D721Med (cell line): ENCODE data around the gene BMPER.

ENCODE experiments used
- DNase-seq: peaks from one replicate; pipeline ENCODE4 v3.0.0; 2011; ENCODE audit warnings: low spot score; ENCODE audit not compliant: insufficient read length
- FAIRE-seq: peaks from 2 replicates; lab custom pipeline; 2011; peaks lifted over from hg19 to GRCh38; lab: Jason Lieb, UNC
- TF ChIP-seq, protein P1 (sequence below): IDR thresholded peaks from 2 replicates; pipeline ENCODE4 v1.5.1; 2012; ENCODE audit warnings: mild to moderate bottlenecking, control low read depth; ENCODE audit not compliant: insufficient read depth; ENCODE audit errors: missing control alignments

The BMPER gene

DNA sequence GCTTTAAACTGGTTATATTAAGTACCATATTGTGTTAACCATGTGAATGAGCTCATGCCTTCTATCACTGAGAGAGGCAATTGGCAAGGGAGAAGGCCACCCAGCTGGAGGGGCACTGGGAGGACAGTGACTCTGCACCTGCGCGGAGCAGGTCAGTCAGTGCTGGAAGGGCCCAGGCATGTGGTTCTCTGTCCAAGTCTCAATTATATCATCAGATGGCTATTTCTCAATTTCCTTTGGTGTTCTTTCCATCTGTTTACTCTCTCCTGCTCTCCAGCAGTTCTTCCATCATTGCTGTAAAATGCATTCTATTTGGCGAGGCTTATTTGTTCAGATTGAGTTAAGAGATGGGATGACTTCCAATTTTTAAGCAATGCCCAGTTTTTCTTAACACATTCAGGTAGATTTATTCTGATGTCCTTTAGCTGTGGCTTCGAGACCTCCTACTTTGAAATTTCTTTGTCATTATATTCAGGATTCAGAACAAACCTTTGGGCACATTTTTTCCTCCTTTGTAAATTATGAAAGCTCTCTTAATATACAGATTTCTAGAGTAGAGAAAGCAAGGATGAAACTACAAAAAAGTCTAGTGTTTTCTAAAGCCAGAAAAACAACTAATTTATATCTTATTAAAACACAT lies 159.3 kb downstream of the BMPER start:
- FAIRE-seq (no peak), DNase-seq (no peak)
- TF ChIP-seq, protein P1, sequence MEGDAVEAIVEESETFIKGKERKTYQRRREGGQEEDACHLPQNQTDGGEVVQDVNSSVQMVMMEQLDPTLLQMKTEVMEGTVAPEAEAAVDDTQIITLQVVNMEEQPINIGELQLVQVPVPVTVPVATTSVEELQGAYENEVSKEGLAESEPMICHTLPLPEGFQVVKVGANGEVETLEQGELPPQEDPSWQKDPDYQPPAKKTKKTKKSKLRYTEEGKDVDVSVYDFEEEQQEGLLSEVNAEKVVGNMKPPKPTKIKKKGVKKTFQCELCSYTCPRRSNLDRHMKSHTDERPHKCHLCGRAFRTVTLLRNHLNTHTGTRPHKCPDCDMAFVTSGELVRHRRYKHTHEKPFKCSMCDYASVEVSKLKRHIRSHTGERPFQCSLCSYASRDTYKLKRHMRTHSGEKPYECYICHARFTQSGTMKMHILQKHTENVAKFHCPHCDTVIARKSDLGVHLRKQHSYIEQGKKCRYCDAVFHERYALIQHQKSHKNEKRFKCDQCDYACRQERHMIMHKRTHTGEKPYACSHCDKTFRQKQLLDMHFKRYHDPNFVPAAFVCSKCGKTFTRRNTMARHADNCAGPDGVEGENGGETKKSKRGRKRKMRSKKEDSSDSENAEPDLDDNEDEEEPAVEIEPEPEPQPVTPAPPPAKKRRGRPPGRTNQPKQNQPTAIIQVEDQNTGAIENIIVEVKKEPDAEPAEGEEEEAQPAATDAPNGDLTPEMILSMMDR, result no peak

DNA sequence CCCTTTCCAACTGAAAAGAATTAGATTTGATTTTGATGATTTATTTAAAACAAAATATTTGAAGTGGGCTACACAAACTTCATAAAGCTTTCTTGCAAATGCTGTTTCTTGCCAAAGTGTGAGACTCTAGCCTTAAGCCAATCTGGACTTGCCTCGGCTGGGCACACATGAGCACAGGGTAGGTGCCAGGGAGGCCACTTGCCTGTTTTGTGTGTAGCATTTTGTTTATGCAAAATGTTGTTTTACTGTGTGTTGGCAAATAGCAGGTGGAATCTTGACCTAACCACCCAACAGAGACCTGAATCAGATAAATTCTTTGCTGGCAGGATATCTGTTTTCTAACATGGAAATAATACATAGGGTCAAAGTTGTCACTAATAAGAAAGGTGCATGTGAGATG lies 161.1 kb downstream of the BMPER start:
- DNase-seq (no peak), FAIRE-seq (no peak)
- TF ChIP-seq, protein P1, result no peak

DNA sequence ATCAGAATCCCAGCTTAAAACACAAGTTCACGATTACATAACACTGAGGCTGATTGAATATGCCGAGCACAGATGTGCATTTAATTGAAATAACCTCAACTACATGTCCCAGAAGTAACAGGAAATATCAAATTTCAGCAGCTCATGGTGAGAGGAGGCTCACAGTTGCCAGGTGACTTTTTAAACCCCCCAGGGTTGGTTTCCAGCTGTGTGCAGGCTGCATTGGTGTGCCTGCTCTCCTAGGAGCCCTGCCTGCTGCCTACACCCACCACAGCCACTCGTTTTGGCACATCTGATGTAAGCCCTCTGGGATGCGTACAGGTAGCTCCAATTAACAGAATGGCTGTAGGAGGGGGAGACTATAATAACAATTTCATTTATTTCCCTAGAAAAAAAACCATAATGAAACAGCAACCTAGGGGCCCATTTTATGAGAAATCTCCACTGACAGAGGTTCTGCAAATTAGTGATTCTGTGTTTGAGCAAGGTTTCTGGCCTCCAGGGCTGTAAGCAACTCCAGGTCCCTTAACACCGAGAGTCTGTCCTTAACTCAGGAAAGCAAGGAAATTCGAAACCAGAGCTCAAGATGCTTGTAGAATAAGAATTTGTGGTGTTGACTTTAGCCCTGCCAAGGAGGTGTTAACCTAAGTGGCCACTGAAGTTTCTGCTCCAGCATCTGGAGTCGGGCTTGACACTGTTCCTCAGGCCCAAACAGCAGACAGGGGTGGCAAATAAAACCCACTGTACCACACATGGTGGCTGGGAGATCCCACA lies 161.9 kb downstream of the BMPER start:
- TF ChIP-seq, protein P1, result no peak
- FAIRE-seq, result no peak
- no peak for DNase-seq

DNA sequence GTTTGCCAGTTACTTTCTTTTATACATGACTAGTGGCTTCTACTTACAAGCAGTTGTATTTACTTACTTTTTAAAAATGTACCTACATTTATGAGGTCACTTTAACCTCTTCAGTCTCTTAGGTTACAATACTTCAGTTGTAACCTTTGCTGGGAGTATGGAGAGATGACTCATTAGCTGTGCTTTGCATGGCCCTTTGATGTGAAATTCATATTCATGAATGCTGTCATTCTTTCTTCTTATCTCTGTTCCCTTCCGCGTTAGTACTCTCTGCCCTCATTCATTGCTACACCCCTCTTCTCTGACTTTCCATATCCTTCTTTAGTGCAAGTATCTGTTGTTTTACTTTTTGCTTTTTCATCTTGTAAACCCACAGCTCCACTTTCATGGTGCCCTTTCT lies 164.3 kb downstream of the BMPER start:
- no peak for FAIRE-seq
- TF ChIP-seq, protein P1, result no peak
- no peak for DNase-seq

DNA sequence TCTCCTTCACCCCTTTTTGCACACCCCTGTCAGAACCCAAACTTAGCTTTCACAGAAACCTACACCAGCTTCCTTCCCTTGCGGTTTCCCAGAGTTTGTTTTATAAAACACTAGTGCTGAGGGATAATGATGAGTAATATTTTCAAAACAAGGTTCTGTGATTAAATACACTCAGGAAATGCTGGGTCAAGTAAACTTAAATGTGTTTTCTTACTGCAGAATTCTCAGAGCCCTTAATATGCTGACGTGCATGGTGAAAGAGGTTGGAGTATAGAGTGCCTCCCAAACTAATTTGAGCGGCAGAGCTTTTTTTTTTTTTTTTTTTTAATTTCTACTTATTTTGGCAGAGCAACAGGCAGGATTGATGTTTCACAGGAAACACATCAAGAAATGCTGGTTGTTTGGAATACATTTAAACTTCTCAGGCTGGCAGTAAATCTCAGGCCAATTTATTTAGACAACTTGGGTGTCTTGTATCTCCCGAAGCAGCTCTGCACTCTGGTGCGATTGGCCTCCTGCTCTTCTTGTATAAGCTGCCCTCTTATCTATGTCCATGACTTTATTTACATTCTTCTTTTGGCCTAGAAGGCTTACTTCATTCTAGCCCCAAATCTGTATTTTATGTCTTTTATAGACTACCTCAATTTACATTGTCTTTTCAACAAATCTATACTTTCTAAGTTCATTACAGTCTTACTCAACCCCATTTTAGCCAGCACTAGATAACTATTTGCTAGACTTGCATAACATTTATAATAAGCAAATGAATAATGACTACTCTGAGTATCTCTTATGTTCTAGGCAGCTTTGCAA lies 165.4 kb downstream of the BMPER start:
- FAIRE-seq (no peak), DNase-seq (no peak)
- TF ChIP-seq, protein P1, result no peak

DNA sequence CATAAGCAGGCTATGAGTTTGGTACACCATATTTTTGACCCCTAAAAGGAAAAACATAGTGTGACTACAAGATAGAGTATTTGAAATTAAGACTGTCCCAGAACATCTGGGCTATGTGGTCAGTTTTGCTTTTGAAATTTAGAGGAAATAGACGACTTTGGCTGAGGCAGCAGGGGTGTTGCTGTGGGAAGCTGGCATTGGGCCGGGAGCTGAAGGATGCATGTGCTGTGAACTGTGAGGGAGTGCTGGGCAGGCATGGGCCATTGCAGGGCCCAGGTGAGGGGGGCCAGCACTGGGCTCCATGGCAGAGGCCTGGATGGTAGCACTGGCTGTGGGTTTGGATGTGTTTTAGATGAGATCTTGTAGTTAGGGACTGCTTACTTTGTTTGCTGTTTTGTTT lies 168.3 kb downstream of the BMPER start:
- FAIRE-seq (no peak), DNase-seq (no peak)
- TF ChIP-seq, protein P1, result no peak
